Thyroid gland (tissue), 4 donors: ENCODE measurements around the gene DUS1L. TPM values are rescaled to one million over a fixed set of nuclear protein-coding genes. Genes with fewer than 3 reads are reported as not detected.

Source experiments
- DNase-seq, 2 donors: peaks; one replicate each; pipeline ENCODE4 v3.0.0-alpha.2; 2019
- H3K27ac ChIP-seq, 3 donors: fragments of 200-600 bp; sonication (generic); 1 replicate in 2 of 3; 2 replicates in 1 of 3; pipeline ENCODE4 v1.5.1; 2016 to 2019; ENCODE audit warnings: mild to moderate bottlenecking in 1 of 3, moderate library complexity in 1 of 3
- H3K27me3 ChIP-seq: fragments of 200-600 bp; sonication (generic); one replicate; pipeline ENCODE4 v1.5.1; 2019
- H3K36me3 ChIP-seq, 2 donors: fragments of 200-600 bp; sonication (generic); one replicate each; pipeline ENCODE4 v1.5.1; 2016 to 2019
- H3K4me1 ChIP-seq, 2 donors: fragments of 200-600 bp; sonication (generic); one replicate each; pipeline ENCODE4 v1.5.1; 2017 to 2019
- H3K4me3 ChIP-seq, 3 donors: fragments of 200-600 bp; sonication (generic); replicated peaks in 1 of 3; 1 replicate in 2 of 3; 2 replicates in 1 of 3; pipeline ENCODE4 v1.5.1; 2016; ENCODE audit warnings: mild to moderate bottlenecking in 1 of 3
- H3K9me3 ChIP-seq: fragments of 200-600 bp; sonication (generic); one replicate; pipeline ENCODE4 v1.5.1; 2017
- CTCF ChIP-seq, 6 experiments: fragments of 200-600 bp in 3 of 6; fragments of 450-650 bp in 3 of 6; sonication (generic) in 3 of 6; IDR thresholded peaks; one replicate each; pipeline ENCODE4 v1.5.1; 2016 to 2019; ENCODE audit warnings: antibody characterized with exemption in 6 of 6, mild to moderate bottlenecking in 2 of 6, inconsistent platforms in 1 of 6, moderate library complexity in 1 of 6
- POLR2A ChIP-seq, 2 donors: fragments of 450-650 bp; IDR thresholded peaks; one replicate each; pipeline ENCODE4 v1.6.1; 2017; ENCODE audit warnings: antibody characterized with exemption in 2 of 2, mild to moderate bottlenecking in 2 of 2, moderate library complexity in 1 of 2
- WGBS, 2 donors: methylation state at CpG; one replicate each; pipeline ENCODE4 v1.1.5; 2017; 5-methylcytosine and 5-hydroxymethylcytosine counted together
- intact Hi-C: fragments of 100-400 bp; cut with DNase I; formaldehyde crosslinking; loops from one replicate; pipeline ENCODE4 v1.15.1; 2023
- total RNA-seq, 4 donors: library from RNA; depleted of rRNA; stranded (reverse); fragments of >200 nt; gene quantifications; one replicate each; pipeline ENCODE4 v1.2.3, GENCODE V29; 2016

DUS1L gene
- total RNA-seq, 4 donors from 2014 or later = 58.7 to 90.5 (median 75.5) TPM

- TF ChIP-seq POLR2A (IDR thresholded peaks at IDR 0.05) (no peak), CTCF (IDR thresholded peaks at IDR 0.05) (no peak)
- Histone ChIP-seq H3K36me3 (no peaks in the 10 kb centered on the region), H3K9me3 (no peaks in the 10 kb centered on the region), H3K4me1 (peaks cover 39 to 46% of the 10 kb centered on the region in 2 donors), H3K27ac (no peak overlapping the region), H3K27me3 (no peaks in the 10 kb centered on the region), H3K4me3 (no peak overlapping the region)
- intact Hi-C loops = loop anchor here (5.0 kb wide), 2 partner anchors 74 to 294 kb away; no protein-coding TSS in a partner anchor
- DNase-seq = no peak
- 94 to 95% methylated on average over 11 to 12 of the region's 13 CpGs for WGBS, 2 donors
Measured at GRCh38 chr17:82028246-82028645, 37.4 kb downstream of the DUS1L start.

- H3K9me3 ChIP-seq = no peaks in the 10 kb centered on the region
- intact Hi-C loops = loop anchor here (5.0 kb wide), 2 partner anchors 77 to 297 kb away; no protein-coding TSS in a partner anchor
- H3K27me3 ChIP-seq = no peaks in the 10 kb centered on the region
- DNase-seq = no peak
- H3K4me1 ChIP-seq = peaks cover 41 to 46% of the 10 kb centered on the region in 2 donors
- 97% methylated on average over 19 to 25 of the region's 25 CpGs for whole genome bisulfite sequencing, 2 donors
- TF ChIP-seq CTCF (IDR thresholded peaks at IDR 0.05) (no peak), POLR2A (IDR thresholded peaks at IDR 0.05) (no peak)
- no peak overlapping the region for H3K27ac ChIP-seq
- no peak overlapping the region for H3K4me3 ChIP-seq
- no peaks in the 10 kb centered on the region for H3K36me3 ChIP-seq
Measured at GRCh38 chr17:82025401-82026107, 40.0 kb downstream of the DUS1L start.

- DNase-seq = no peak
- intact Hi-C loops = loop anchor here (5.0 kb wide), 2 partner anchors 77 to 297 kb away; no protein-coding TSS in a partner anchor
Measured at GRCh38 chr17:82024859-82025258, 40.7 kb downstream of the DUS1L start.

GRCh38 chr17:82023447-82024241, 42.0 kb downstream of the DUS1L start:
- peak in 1 of 2 donors; percentile 29 for DNase-seq
- no peaks in the 10 kb centered on the region for H3K27me3 ChIP-seq
- peaks cover 24 to 27% of the 10 kb centered on the region in 2 donors for H3K4me1 ChIP-seq
- H3K4me3 ChIP-seq = peak overlapping the region in 2 of 3 donors; percentile 27 to 64
- no peaks in the 10 kb centered on the region for H3K36me3 ChIP-seq
- TF ChIP-seq POLR2A (IDR thresholded peaks at IDR 0.05) (no peak), CTCF (IDR thresholded peaks at IDR 0.05) (no peak)
- no peak overlapping the region for H3K27ac ChIP-seq
- intact Hi-C loops = no loop called here
- WGBS, 2 donors = 14 to 20% methylated on average over 10 to 19 of the region's 55 CpGs
- H3K9me3 ChIP-seq = no peaks in the 10 kb centered on the region

More at GRCh38 chr17:82024859-82025258, 40.7 kb downstream of the DUS1L start:
- no peaks in the 10 kb centered on the region for H3K9me3 ChIP-seq
- H3K4me3 ChIP-seq = no peak overlapping the region
- TF ChIP-seq POLR2A (IDR thresholded peaks at IDR 0.05) (no peak), CTCF (IDR thresholded peaks at IDR 0.05) (no peak)
- H3K27ac ChIP-seq = no peak overlapping the region
- 97% methylated on average over 6 of the region's 17 CpGs; no CpG with 5 or more reads in 1 of the 2 donors for WGBS, 2 donors
- H3K4me1 ChIP-seq = peaks cover 34 to 39% of the 10 kb centered on the region in 2 donors
- H3K27me3 ChIP-seq = no peaks in the 10 kb centered on the region
- H3K36me3 ChIP-seq = no peaks in the 10 kb centered on the region
